Ishikawa (cell line): ENCODE results near the gene IQGAP1.

Source experiments
- NFIC ChIP-seq: IDR thresholded peaks from 2 replicates; pipeline ENCODE4 v1.6.1; 2012
- RAD21 ChIP-seq: IDR thresholded peaks from 2 replicates; pipeline ENCODE4 v1.6.1; 2012; ENCODE audit warnings: low read depth

GRCh38 chr15:90489514-90489913 is 101.5 kb downstream of the IQGAP1 start:
- TF ChIP-seq RAD21 (no peak), NFIC (no peak)
